ENCODE measurements around the gene SLC25A6. TPM values are rescaled to one million over a fixed set of nuclear protein-coding genes. Genes with fewer than 3 reads are reported as not detected.
"Not testable (repeated sequence)": the region's sequence is repeated elsewhere in the genome, so short reads cannot be mapped to it uniquely, and the experiment has no call there.

SLC25A6 gene
- total RNA-seq, 1 donor from 2014 or later = 289 TPM

- Mint-ChIP-seq H3K4me1 (ENCODE audit: low read depth) (no peaks in the 10 kb centered on the region), H3K27ac (no peak overlapping the region), H3K36me3 (ENCODE audit: low read depth) (peaks cover 2% of the 10 kb centered on the region), H3K4me3 (no peak overlapping the region), H3K9me3 (no peaks in the 10 kb centered on the region), H3K27me3 (ENCODE audit: insufficient read depth) (peaks cover 1% of the 10 kb centered on the region)
- no peak for DNase-seq (ENCODE audit: low spot score)
- intact Hi-C loops (cut with micrococcal nuclease) = no loop called here
These were observed 13.6 kb downstream of the SLC25A6 start for GRCh38 chrX:1378306-1378759.

- H3K27me3 Mint-ChIP-seq (ENCODE audit: insufficient read depth) = no peaks in the 10 kb centered on the region
- DNase-seq (ENCODE audit: low spot score) = no peak
- H3K9me3 Mint-ChIP-seq = no peaks in the 10 kb centered on the region
- H3K36me3 Mint-ChIP-seq (ENCODE audit: low read depth) = peaks cover 5% of the 10 kb centered on the region
- no peak overlapping the region for H3K4me3 Mint-ChIP-seq
- intact Hi-C loops (cut with micrococcal nuclease) = no loop called here
- peak overlapping the region; percentile 34 for H3K27ac Mint-ChIP-seq
- H3K4me1 Mint-ChIP-seq (ENCODE audit: low read depth) = no peaks in the 10 kb centered on the region
These were observed 23.6 kb downstream of the SLC25A6 start for GRCh38 chrX:1368385-1368698.

- H3K27ac Mint-ChIP-seq; DNase-seq (ENCODE audit: low spot score); H3K27me3 Mint-ChIP-seq (ENCODE audit: insufficient read depth); H3K4me1 Mint-ChIP-seq (ENCODE audit: low read depth); intact Hi-C loops (cut with micrococcal nuclease); H3K4me3 Mint-ChIP-seq; H3K9me3 Mint-ChIP-seq: not testable (repeated sequence)
- peaks cover 14% of the 10 kb centered on the region for H3K36me3 Mint-ChIP-seq (ENCODE audit: low read depth)
These were observed 25.6 kb downstream of the SLC25A6 start for GRCh38 chrX:1366363-1366762.

- Mint-ChIP-seq H3K9me3 (peaks cover 15% of the 10 kb centered on the region), H3K4me3 (no peak overlapping the region), H3K36me3 (ENCODE audit: low read depth) (peaks cover 40% of the 10 kb centered on the region), H3K4me1 (ENCODE audit: low read depth) (no peaks in the 10 kb centered on the region), H3K27ac (peak overlapping the region; percentile 11), H3K27me3 (ENCODE audit: insufficient read depth) (no peaks in the 10 kb centered on the region)
- intact Hi-C loops (cut with micrococcal nuclease) = no loop called here
- DNase-seq (ENCODE audit: low spot score) = no peak
These were observed 30.0 kb downstream of the SLC25A6 start for GRCh38 chrX:1361910-1362309.

- peaks cover 40% of the 10 kb centered on the region for H3K36me3 Mint-ChIP-seq (ENCODE audit: low read depth)
- no peaks in the 10 kb centered on the region for H3K27me3 Mint-ChIP-seq (ENCODE audit: insufficient read depth)
- DNase-seq (ENCODE audit: low spot score) = no peak
- no peak overlapping the region for H3K27ac Mint-ChIP-seq
- intact Hi-C loops (cut with micrococcal nuclease) = no loop called here
- no peaks in the 10 kb centered on the region for H3K4me1 Mint-ChIP-seq (ENCODE audit: low read depth)
- peaks cover 15% of the 10 kb centered on the region for H3K9me3 Mint-ChIP-seq
- H3K4me3 Mint-ChIP-seq = no peak overlapping the region
These were observed 30.6 kb downstream of the SLC25A6 start for GRCh38 chrX:1361275-1361674.

GRCh38 chrX:1360171-1360570 is 31.7 kb downstream of the SLC25A6 start:
- H3K4me1 Mint-ChIP-seq (ENCODE audit: low read depth) = no peaks in the 10 kb centered on the region
- H3K27ac Mint-ChIP-seq = no peak overlapping the region
- no peaks in the 10 kb centered on the region for H3K27me3 Mint-ChIP-seq (ENCODE audit: insufficient read depth)
- H3K36me3 Mint-ChIP-seq (ENCODE audit: low read depth) = peaks cover 42% of the 10 kb centered on the region
- DNase-seq (ENCODE audit: low spot score) = no peak
- no peak overlapping the region for H3K4me3 Mint-ChIP-seq
- intact Hi-C loops (cut with micrococcal nuclease) = no loop called here
- peaks cover 15% of the 10 kb centered on the region for H3K9me3 Mint-ChIP-seq

- Mint-ChIP-seq H3K9me3 (peaks cover 15% of the 10 kb centered on the region), H3K27me3 (ENCODE audit: insufficient read depth) (no peaks in the 10 kb centered on the region), H3K36me3 (ENCODE audit: low read depth) (peaks cover 40% of the 10 kb centered on the region), H3K27ac (no peak overlapping the region), H3K4me1 (ENCODE audit: low read depth) (no peaks in the 10 kb centered on the region), H3K4me3 (no peak overlapping the region)
- no peak for DNase-seq (ENCODE audit: low spot score)
- intact Hi-C loops (cut with micrococcal nuclease) = no loop called here
These were observed 32.4 kb downstream of the SLC25A6 start for GRCh38 chrX:1359477-1359873.

GRCh38 chrX:1358793-1359476 is 33.0 kb downstream of the SLC25A6 start:
- no peak overlapping the region for H3K27ac Mint-ChIP-seq
- no peak overlapping the region for H3K4me3 Mint-ChIP-seq
- peaks cover 44% of the 10 kb centered on the region for H3K36me3 Mint-ChIP-seq (ENCODE audit: low read depth)

GRCh38 chrX:1357993-1358392 is 33.9 kb downstream of the SLC25A6 start:
- Mint-ChIP-seq H3K36me3 (ENCODE audit: low read depth) (peaks cover 43% of the 10 kb centered on the region), H3K4me1 (ENCODE audit: low read depth) (no peaks in the 10 kb centered on the region), H3K27ac (no peak overlapping the region), H3K4me3 (no peak overlapping the region), H3K9me3 (peaks cover 15% of the 10 kb centered on the region), H3K27me3 (ENCODE audit: insufficient read depth) (no peaks in the 10 kb centered on the region)
- intact Hi-C loops (cut with micrococcal nuclease) = no loop called here
- no peak for DNase-seq (ENCODE audit: low spot score)

More at GRCh38 chrX:1358793-1359476, 33.0 kb downstream of the SLC25A6 start:
- Mint-ChIP-seq H3K27me3 (ENCODE audit: insufficient read depth) (no peaks in the 10 kb centered on the region), H3K4me1 (ENCODE audit: low read depth) (no peaks in the 10 kb centered on the region), H3K9me3 (peaks cover 15% of the 10 kb centered on the region)
- no peak for DNase-seq (ENCODE audit: low spot score)
- intact Hi-C loops (cut with micrococcal nuclease) = no loop called here

GRCh38 chrX:1355131-1356046 is 36.5 kb downstream of the SLC25A6 start:
- H3K4me3 Mint-ChIP-seq = no peak overlapping the region
- H3K4me1 Mint-ChIP-seq (ENCODE audit: low read depth) = no peaks in the 10 kb centered on the region
- no peak for DNase-seq (ENCODE audit: low spot score)
- intact Hi-C loops (cut with micrococcal nuclease) = no loop called here
- peak overlapping the region; percentile 36 for H3K27ac Mint-ChIP-seq
- H3K27me3 Mint-ChIP-seq (ENCODE audit: insufficient read depth) = no peaks in the 10 kb centered on the region
- H3K9me3 Mint-ChIP-seq = peaks cover 14% of the 10 kb centered on the region
- peaks cover 31% of the 10 kb centered on the region for H3K36me3 Mint-ChIP-seq (ENCODE audit: low read depth)

GRCh38 chrX:1354036-1355019 is 37.6 kb downstream of the SLC25A6 start:
- intact Hi-C loops (cut with micrococcal nuclease) = no loop called here
- H3K27me3 Mint-ChIP-seq (ENCODE audit: insufficient read depth) = no peaks in the 10 kb centered on the region
- peaks cover 5% of the 10 kb centered on the region for H3K9me3 Mint-ChIP-seq
- H3K36me3 Mint-ChIP-seq (ENCODE audit: low read depth) = peaks cover 21% of the 10 kb centered on the region
- no peak overlapping the region for H3K4me3 Mint-ChIP-seq
- peak overlapping the region; percentile 78 for H3K27ac Mint-ChIP-seq
- no peak for DNase-seq (ENCODE audit: low spot score)
- H3K4me1 Mint-ChIP-seq (ENCODE audit: low read depth) = no peaks in the 10 kb centered on the region

- Mint-ChIP-seq H3K9me3 (no peaks in the 10 kb centered on the region), H3K4me1 (ENCODE audit: low read depth) (no peaks in the 10 kb centered on the region), H3K27ac (no peak overlapping the region), H3K36me3 (ENCODE audit: low read depth) (peaks cover 13% of the 10 kb centered on the region), H3K4me3 (no peak overlapping the region), H3K27me3 (ENCODE audit: insufficient read depth) (no peaks in the 10 kb centered on the region)
- no peak for DNase-seq (ENCODE audit: low spot score)
- intact Hi-C loops (cut with micrococcal nuclease) = no loop called here
These were observed 39.8 kb downstream of the SLC25A6 start for GRCh38 chrX:1351981-1352714.

Data from activated T-helper 1 cell treated with anti-CD3 and anti-CD28 coated beads, Interleukin-12 subunit alpha, Interleukin-12 subunit beta, Interleukin-2, Interleukin-4 antibody, amounts not matched to agents 30 ng/mL and 10 ng/mL and 1 ng/mL, durations not matched to agents 14 hours and 24 hours and 36 hours (primary cell).